ENCODE results near the gene ZFPM1. TPM values are rescaled to one million over a fixed set of nuclear protein-coding genes. Genes with fewer than 3 reads are reported as not detected.
"Not testable (repeated sequence)": the region's sequence is repeated elsewhere in the genome, so short reads cannot be mapped to it uniquely, and the experiment has no call there.

ZFPM1 gene
- total and polyA plus RNA-seq, 2 of the 8 experiments (the other 6 are each of a cell fraction or from before 2014, with no cell fraction given): 0.74 to 4.8 TPM

- not testable (repeated sequence) for H3K4me1 ChIP-seq (replicated peaks in 1 of 4; ENCODE audit: control insufficient read depth in 3 of 4, insufficient read depth in 4 of 4, low read length in 3 of 4); H3K9me3 ChIP-seq (ENCODE audit: insufficient read depth in 2 of 2, low read depth in 1 of 2, low read length in 1 of 2); H3K14ac ChIP-seq (ENCODE audit: insufficient read length); H3K27me3 ChIP-seq (replicated peaks in 1 of 4; ENCODE audit: control insufficient read depth in 3 of 4, extremely low read depth in 1 of 4, insufficient read depth in 3 of 4, low read length in 3 of 4); H3K56ac ChIP-seq (replicated peaks; ENCODE audit: insufficient read length, low read depth, low read length); DNase-seq (ENCODE audit: low read depth in 1 of 2, low spot score in 2 of 2); H3K4me2 ChIP-seq (ENCODE audit: insufficient read depth in 1 of 2, low read depth in 2 of 2, low read length in 2 of 2); H3K36me3 ChIP-seq (ENCODE audit: control insufficient read depth in 2 of 4, insufficient read depth in 4 of 4, low read length in 3 of 4); H3K79me1 ChIP-seq (ENCODE audit: low read depth, low read length); H4K8ac ChIP-seq (ENCODE audit: extremely low read depth, insufficient read depth, low read length); H4K91ac ChIP-seq (replicated peaks; ENCODE audit: insufficient read length, low read length); H2BK20ac ChIP-seq (ENCODE audit: low read length); H3K9ac ChIP-seq (replicated peaks in 1 of 4; ENCODE audit: extremely low read depth in 1 of 4, low read depth in 3 of 4, low read length in 3 of 4); H4K20me1 ChIP-seq (replicated peaks in 1 of 2; ENCODE audit: control insufficient read depth in 1 of 2, insufficient read depth in 2 of 2, low read length in 2 of 2); H3K4ac ChIP-seq (replicated peaks; ENCODE audit: insufficient read length, low read depth, low read length); H3K79me2 ChIP-seq (ENCODE audit: control insufficient read depth in 1 of 2, insufficient read depth in 2 of 2, low read length in 2 of 2); H2BK120ac ChIP-seq (replicated peaks; ENCODE audit: low read depth, low read length); H3K4me3 ChIP-seq (ENCODE audit: extremely low read depth in 1 of 4, insufficient read depth in 2 of 4, low read depth in 3 of 4, low read length in 4 of 4); H2BK12ac ChIP-seq (ENCODE audit: low read depth, low read length); H2BK5ac ChIP-seq (ENCODE audit: low read depth, low read length); H2AK5ac ChIP-seq (ENCODE audit: low read depth, low read length); H3K18ac ChIP-seq (ENCODE audit: extremely low read depth, low read length); H3K23ac ChIP-seq (ENCODE audit: insufficient read length); H2AFZ ChIP-seq (ENCODE audit: low read length); H2BK15ac ChIP-seq (ENCODE audit: low read length); H4K5ac ChIP-seq (ENCODE audit: insufficient read length, low read depth, low read length); H3K27ac ChIP-seq (ENCODE audit: low read depth, low read length); FAIRE-seq
- POLR2A ChIA-PET (ENCODE audit: partially characterized antibody): interaction anchor here (0.7 to 0.8 kb wide), 2 partner anchors 8 to 588 kb away, joined by 3 read pairs; no protein-coding TSS in a partner anchor
- no CpG with 5 or more reads among the region's 1 CpG for WGBS, 2 experiments (ENCODE audit: extremely low coverage in 1 of 2, insufficient coverage in 1 of 2, insufficient read length in 1 of 2, insufficient replicate concordance in 2 of 2, low coverage in 1 of 2, low lambda C conversion rate in 2 of 2, missing lambda C conversion rate in 1 of 2)
- CTCF ChIA-PET (ENCODE audit: partially characterized antibody): interaction anchor here (0.7 to 1.4 kb wide), 2 partner anchors 11 to 188 kb away, joined by 3 read pairs; no protein-coding TSS in a partner anchor
- H3K23me2 ChIP-seq (ENCODE audit: low read depth, low read length): peaks cover 35% of the 10 kb centered on the region; the same call in 1 of the 2 replicates
These were observed 64.2 kb downstream of the ZFPM1 start for GRCh38 chr16:88517208-88517774.
